HG03442 (cell line): Measurements from ENCODE around the gene TMA16.
A peak's percentile ranks its signal among the peaks of the same experiment; 100 is the strongest.

ENCODE experiments used
- ATAC-seq: cut with Tn5 transposase; IDR thresholded peaks from one replicate; pipeline ENCODE4 v1.9.1; 2021; ENCODE audit warnings: mild to moderate bottlenecking, moderate library complexity; ENCODE audit not compliant: unreplicated experiment

TMA16 gene

GRCh38 chr4:163558539-163559044 is 64.1 kb downstream of the TMA16 start:
- peak; percentile 64 for ATAC-seq

- no peak for ATAC-seq
These were observed 68.0 kb downstream of the TMA16 start for GRCh38 chr4:163562496-163562895.

- no peak for ATAC-seq
These were observed 69.1 kb downstream of the TMA16 start for GRCh38 chr4:163563592-163563991.

- no peak for ATAC-seq
These were observed 69.8 kb downstream of the TMA16 start for GRCh38 chr4:163564221-163564720.

GRCh38 chr4:163565226-163566135 is 71.0 kb downstream of the TMA16 start:
- no peak for ATAC-seq

GRCh38 chr4:163566257-163566796 is 71.8 kb downstream of the TMA16 start:
- ATAC-seq, result no peak

- ATAC-seq, result peak; percentile 84
These were observed 74.4 kb downstream of the TMA16 start for GRCh38 chr4:163568843-163569242.
